Heart left ventricle (tissue), 13 donors: ENCODE data around the gene NDUFS8.

Source experiments
- POLR2A ChIP-seq, 2 donors: fragments of 450-650 bp; IDR thresholded peaks; one replicate each; pipeline ENCODE4 v1.6.1; 2017; ENCODE audit warnings: antibody characterized with exemption in 2 of 2, mild to moderate bottlenecking in 2 of 2, moderate library complexity in 2 of 2
- TF ChIP-seq, protein P1 (sequence below), 12 donors: fragments of 200-600 bp; sonication (generic) in 4 of 12; IDR thresholded peaks; one replicate each; pipeline versions ENCODE4 v1.5.0 to v1.8.0; 2018 to 2022; ENCODE audit warnings: antibody characterized with exemption in 12 of 12, mild to moderate bottlenecking in 5 of 12
- donor health status: ischemic (EF 13 %, LVEDD 7.1; RV severe dilation, severe dysfunction).
- donor health status: DM: no; HTN: yes; CAD: no.
- donor health status: DM: no; HTN: no; CAD: no.
- donor health status: ischemic (EF 25% LVEDD 6.9; RV normal size, moderate dysfunction).
- donor health status: ischemic (EF 25% LVEDD 5.7; RV mildly dilated, moderate dysfunction).
- donor health status: ischemic (EF 35%, LVEDD 5.7; RV mildly dilated, moderate dysfunction).
- donor health status: nonischemic (EF 11% LVEDD 7.7; RV severe dilation, severe dysfunction).
- donor health status: DM: yes; HTN: yes; CAD: no.
- donor health status: PGD.
- donor health status: ischemic (EF 29% LVEDD 5.4; RV normal size, mild dysfunction).
- donor health status: nonischemic (EF 23%, LVEDD 6.1; RV moderate dilation, normal function).

GRCh38 chr11:67983951-67984350, 46.5 kb upstream of the NDUFS8 start:
- TF ChIP-seq, protein P1, sequence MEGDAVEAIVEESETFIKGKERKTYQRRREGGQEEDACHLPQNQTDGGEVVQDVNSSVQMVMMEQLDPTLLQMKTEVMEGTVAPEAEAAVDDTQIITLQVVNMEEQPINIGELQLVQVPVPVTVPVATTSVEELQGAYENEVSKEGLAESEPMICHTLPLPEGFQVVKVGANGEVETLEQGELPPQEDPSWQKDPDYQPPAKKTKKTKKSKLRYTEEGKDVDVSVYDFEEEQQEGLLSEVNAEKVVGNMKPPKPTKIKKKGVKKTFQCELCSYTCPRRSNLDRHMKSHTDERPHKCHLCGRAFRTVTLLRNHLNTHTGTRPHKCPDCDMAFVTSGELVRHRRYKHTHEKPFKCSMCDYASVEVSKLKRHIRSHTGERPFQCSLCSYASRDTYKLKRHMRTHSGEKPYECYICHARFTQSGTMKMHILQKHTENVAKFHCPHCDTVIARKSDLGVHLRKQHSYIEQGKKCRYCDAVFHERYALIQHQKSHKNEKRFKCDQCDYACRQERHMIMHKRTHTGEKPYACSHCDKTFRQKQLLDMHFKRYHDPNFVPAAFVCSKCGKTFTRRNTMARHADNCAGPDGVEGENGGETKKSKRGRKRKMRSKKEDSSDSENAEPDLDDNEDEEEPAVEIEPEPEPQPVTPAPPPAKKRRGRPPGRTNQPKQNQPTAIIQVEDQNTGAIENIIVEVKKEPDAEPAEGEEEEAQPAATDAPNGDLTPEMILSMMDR (IDR thresholded peaks at IDR 0.05), result no peak
- no peak for TF ChIP-seq POLR2A (IDR thresholded peaks at IDR 0.05)
